GM12874 (cell line): Measurements from ENCODE around the gene THSD7A.

Source experiments
- TF ChIP-seq, protein P1 (sequence below): IDR thresholded peaks from 2 replicates; pipeline ENCODE4 v1.5.1; 2011; ENCODE audit warnings: low read depth, mild to moderate bottlenecking, control low read depth, low read length, moderate library complexity; ENCODE audit not compliant: insufficient read depth

THSD7A gene

DNA sequence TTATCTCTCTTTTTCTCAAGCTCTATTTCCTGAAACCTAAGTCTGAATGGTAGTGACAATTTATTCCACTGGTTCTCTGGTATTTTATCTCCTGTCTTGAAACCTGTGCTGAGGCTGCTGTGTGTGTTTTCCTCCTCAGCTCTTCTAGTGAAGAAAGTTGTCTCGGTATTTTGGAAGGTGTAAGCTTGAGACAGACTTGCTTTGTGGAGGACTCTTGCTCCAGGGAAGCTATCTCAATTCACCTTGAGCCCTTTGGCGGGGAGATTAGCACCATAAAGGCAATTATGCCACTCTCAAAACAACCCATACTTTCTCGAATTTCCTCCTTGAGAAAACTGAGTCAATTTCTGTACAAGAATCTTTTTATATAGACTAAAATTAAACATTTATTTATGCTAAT is 141.6 kb downstream of the THSD7A start:
- TF ChIP-seq, protein P1, sequence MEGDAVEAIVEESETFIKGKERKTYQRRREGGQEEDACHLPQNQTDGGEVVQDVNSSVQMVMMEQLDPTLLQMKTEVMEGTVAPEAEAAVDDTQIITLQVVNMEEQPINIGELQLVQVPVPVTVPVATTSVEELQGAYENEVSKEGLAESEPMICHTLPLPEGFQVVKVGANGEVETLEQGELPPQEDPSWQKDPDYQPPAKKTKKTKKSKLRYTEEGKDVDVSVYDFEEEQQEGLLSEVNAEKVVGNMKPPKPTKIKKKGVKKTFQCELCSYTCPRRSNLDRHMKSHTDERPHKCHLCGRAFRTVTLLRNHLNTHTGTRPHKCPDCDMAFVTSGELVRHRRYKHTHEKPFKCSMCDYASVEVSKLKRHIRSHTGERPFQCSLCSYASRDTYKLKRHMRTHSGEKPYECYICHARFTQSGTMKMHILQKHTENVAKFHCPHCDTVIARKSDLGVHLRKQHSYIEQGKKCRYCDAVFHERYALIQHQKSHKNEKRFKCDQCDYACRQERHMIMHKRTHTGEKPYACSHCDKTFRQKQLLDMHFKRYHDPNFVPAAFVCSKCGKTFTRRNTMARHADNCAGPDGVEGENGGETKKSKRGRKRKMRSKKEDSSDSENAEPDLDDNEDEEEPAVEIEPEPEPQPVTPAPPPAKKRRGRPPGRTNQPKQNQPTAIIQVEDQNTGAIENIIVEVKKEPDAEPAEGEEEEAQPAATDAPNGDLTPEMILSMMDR, result no peak

DNA sequence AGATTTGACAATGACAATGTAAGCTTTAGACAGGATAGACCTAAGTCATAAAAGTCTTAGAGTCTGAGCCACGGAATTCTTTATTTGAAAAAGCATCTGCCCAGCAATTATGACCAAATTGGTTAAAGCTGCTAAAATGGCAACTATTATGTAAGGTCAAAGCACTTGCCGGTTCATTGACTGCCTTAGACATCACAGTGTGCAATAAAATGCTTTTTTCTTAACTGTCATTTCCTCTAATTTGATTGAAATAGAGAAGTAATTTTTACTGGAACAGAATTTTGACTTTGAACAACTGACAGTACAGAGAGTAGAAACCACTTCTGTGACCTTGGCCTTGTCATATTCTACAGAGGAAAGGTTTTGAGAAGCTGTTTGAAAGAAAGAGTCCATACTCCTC is 142.9 kb downstream of the THSD7A start:
- TF ChIP-seq, protein P1, result no peak

DNA sequence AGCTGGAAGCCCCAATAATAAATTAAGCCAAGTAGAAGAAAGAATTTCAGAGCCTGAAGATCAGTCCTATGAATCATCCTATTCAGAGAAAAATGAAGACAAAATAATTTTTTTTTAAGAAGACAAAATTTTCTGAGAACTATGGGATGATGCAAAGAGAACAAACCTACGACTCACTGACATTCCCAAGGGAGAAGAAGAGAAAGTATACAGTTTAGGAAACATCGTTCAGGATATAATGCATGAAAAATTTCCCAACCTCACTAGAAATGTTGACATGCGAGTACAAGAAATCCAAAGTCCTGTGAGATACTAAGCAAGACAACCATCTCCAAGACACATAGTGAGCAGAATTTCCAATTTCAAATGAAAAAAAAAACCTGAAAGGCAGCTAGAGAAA is 150.5 kb downstream of the THSD7A start:
- TF ChIP-seq, protein P1, result no peak

DNA sequence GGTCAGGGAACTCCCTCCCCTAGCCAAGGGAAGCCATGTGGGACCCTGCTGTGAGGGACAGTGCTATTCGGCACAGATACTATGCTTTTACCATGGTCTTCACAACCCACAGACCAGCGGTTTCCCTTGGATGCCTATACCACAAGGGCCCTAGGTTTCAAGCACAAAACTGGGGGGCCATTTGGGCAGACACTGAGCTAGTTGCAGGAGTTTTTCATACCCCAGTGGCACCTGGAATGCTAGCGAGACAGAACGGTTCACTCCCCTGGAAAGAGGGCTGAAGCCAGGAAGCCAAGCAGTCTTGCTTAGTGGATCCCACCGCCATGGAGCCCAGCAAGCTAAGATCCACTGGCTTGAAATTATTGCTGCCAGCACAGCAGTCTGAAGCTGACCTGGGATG is 156.8 kb downstream of the THSD7A start:
- TF ChIP-seq, protein P1, result no peak

DNA sequence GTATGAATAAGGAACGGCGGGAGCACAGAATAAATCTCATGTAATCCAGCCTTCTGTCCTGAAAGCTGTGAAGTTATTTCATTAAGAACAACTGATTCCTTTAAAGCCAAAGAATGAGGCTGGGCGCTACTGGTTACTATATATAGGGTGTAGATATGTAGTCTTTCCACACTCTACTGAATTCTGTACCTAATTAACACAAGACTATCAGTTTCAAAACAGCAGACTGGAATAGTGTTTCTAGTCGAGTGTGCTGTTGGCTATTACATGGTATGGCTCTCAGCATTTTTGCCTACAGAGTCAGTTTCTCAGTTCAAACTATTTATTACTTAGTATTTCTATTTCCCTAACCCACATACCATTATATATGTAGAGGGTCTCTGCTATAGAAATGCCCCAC is 163.3 kb downstream of the THSD7A start:
- TF ChIP-seq, protein P1, result no peak

DNA sequence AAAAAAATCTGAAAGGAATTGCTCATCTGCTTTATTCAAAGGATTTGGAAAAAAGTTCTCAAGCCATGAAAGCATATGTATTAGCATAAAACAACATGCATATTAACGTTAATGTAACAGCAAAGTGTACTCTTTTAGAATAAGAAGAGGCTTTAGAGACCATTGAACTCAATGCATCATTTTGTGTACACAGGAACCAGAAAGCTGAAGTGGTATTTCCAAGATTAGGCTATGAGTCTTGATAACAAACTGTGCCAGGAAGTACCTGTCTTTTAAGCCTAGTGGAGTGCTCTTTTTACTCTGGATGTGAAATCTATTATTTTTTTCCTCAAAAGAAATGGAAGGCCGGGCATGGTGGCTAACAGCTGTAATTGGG is 164.2 kb downstream of the THSD7A start:
- TF ChIP-seq, protein P1, result no peak

DNA sequence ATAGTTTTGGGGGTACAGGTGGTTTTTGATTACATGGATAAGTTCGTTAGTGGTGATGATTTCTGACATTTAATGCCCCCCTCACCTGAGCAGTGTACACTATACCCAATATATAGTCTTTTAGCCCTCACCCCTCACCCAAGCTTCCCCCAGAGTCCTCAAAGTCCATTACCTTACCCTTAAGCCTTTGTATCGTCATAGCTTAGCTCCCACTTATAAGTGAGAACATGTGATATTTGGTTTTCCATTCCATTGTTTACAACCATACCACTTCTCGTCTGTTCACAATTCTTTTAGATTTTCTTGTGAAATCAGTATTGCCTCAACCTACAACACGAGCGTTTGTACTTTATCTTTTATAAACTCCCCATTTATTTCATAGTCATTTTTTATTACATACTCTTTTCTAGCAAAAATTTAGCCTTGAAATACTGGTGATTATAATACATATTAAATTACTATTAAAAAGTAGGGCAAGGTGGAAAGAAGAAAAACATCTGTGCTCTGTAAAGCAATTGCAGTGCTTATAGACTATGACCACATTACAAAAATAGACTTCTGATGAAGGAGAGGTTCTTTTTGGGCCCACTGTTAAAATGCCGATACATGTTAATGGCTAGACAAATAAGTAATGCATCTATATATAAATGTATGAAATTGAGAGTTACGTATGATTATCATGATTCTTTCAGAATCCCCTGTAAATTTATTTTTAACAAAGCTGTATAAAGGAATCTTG is 164.8 kb downstream of the THSD7A start:
- TF ChIP-seq, protein P1, result no peak
